ENCODE measurements around the gene SMIM36. TPM values are rescaled to one million over a fixed set of nuclear protein-coding genes. Genes with fewer than 3 reads are reported as not detected.

SMIM36 gene
- total and polyA plus RNA-seq, 2 experiments from 2014 or later: not detected

- Histone ChIP-seq H3K36me3 (ENCODE audit: insufficient read depth) (no peaks in the 10 kb centered on the region), H3K27ac (ENCODE audit: low read depth) (no peak overlapping the region), H3K4me3 (no peak overlapping the region), H3K79me2 (replicated peaks; ENCODE audit: insufficient read depth) (no peaks in the 10 kb centered on the region), H4K20me1 (replicated peaks; ENCODE audit: insufficient read depth) (no peaks in the 10 kb centered on the region), H3K9me2 (ENCODE audit: insufficient read depth) (no peaks in the 10 kb centered on the region), H3F3A (replicated peaks; ENCODE audit: low read depth) (no peaks in the 10 kb centered on the region), H3K4me2 (no peak overlapping the region), H3K27me3 (ENCODE audit: insufficient read depth) (no peaks in the 10 kb centered on the region), H2AFZ (no peak overlapping the region), H3K4me1 (ENCODE audit: insufficient read depth) (no peaks in the 10 kb centered on the region; the same call in 1 of the 2 replicates)
- Mint-ChIP-seq H3K36me3 (ENCODE audit: low read depth) (no peaks in the 10 kb centered on the region), H3K27me3 (ENCODE audit: insufficient read depth, low read depth, poor library complexity) (no peaks in the 10 kb centered on the region), H3K4me3 (no peak overlapping the region), H3K9me3 (peaks cover 7% of the 10 kb centered on the region; the same call in 2 of the 3 replicates), H3K4me1 (peaks cover 15% of the 10 kb centered on the region), H3K27ac (no peak overlapping the region)
- DNase-seq (ENCODE audit: low spot score): no peak
- TF ChIP-seq REST (IDR thresholded peaks at IDR 0.05; ENCODE audit: unreplicated experiment) (no peak), CREB1 (CRISPR knock-in tag; IDR thresholded peaks at IDR 0.05; ENCODE audit: low read depth) (no peak), ZNF114 (CRISPR knock-in tag; IDR thresholded peaks at IDR 0.05) (no peak), EZH2 (IDR thresholded peaks at IDR 0.05; ENCODE audit: low read depth, unreplicated experiment) (no peak), CTCF (conservative IDR thresholded peaks at IDR 0.05; ENCODE audit: low read depth in 2 of 2) (no peak), ZNF331 (CRISPR knock-in tag; IDR thresholded peaks at IDR 0.05; ENCODE audit: low read depth) (no peak)
- no peak for ATAC-seq
These were observed 77.4 kb downstream of the SMIM36 start for GRCh38 chr17:55433629-55434422.

GRCh38 chr17:55433029-55433628, 78.1 kb downstream of the SMIM36 start:
- DNase-seq (ENCODE audit: low spot score): no peak
- Histone ChIP-seq H3K79me2 (replicated peaks; ENCODE audit: insufficient read depth) (no peaks in the 10 kb centered on the region), H3K9me2 (ENCODE audit: insufficient read depth) (no peaks in the 10 kb centered on the region), H3K4me3 (no peak overlapping the region), H3K4me2 (no peak overlapping the region), H3K36me3 (ENCODE audit: insufficient read depth) (no peaks in the 10 kb centered on the region), H3F3A (replicated peaks; ENCODE audit: low read depth) (no peaks in the 10 kb centered on the region), H3K27me3 (ENCODE audit: insufficient read depth) (no peaks in the 10 kb centered on the region), H4K20me1 (replicated peaks; ENCODE audit: insufficient read depth) (no peaks in the 10 kb centered on the region), H2AFZ (peak overlapping the region; percentile 57; the same call in 1 of the 2 replicates), H3K27ac (ENCODE audit: low read depth) (no peak overlapping the region), H3K4me1 (ENCODE audit: insufficient read depth) (no peaks in the 10 kb centered on the region; the same call in 1 of the 2 replicates)
- H3K36me3 Mint-ChIP-seq (ENCODE audit: low read depth): no peaks in the 10 kb centered on the region
- ATAC-seq: no peak
- H3K27me3 Mint-ChIP-seq (ENCODE audit: insufficient read depth, low read depth, poor library complexity): no peaks in the 10 kb centered on the region
- H3K27ac Mint-ChIP-seq: no peak overlapping the region
- peaks cover 3% of the 10 kb centered on the region; the same call in 1 of the 3 replicates for H3K9me3 Mint-ChIP-seq
- peaks cover 15% of the 10 kb centered on the region for H3K4me1 Mint-ChIP-seq
- no peak overlapping the region for H3K4me3 Mint-ChIP-seq
- TF ChIP-seq ZNF114 (CRISPR knock-in tag; IDR thresholded peaks at IDR 0.05): no peak
- TF ChIP-seq REST (IDR thresholded peaks at IDR 0.05; ENCODE audit: unreplicated experiment): no peak
- no peak for TF ChIP-seq STAT1 (IDR thresholded peaks at IDR 0.05; ENCODE audit: unreplicated experiment)
- TF ChIP-seq EZH2phosphoT487 (IDR thresholded peaks at IDR 0.05; ENCODE audit: unreplicated experiment): no peak
- no peak for TF ChIP-seq NANOG (IDR thresholded peaks at IDR 0.05; ENCODE audit: borderline replicate concordance)
- TF ChIP-seq EZH2 (IDR thresholded peaks at IDR 0.05; ENCODE audit: low read depth, unreplicated experiment): no peak
- TF ChIP-seq ZNF331 (CRISPR knock-in tag; IDR thresholded peaks at IDR 0.05; ENCODE audit: low read depth): no peak
- TF ChIP-seq POLR2AphosphoS5 (IDR thresholded peaks at IDR 0.05; ENCODE audit: low read depth): no peak
- no peak for TF ChIP-seq ETS1 (IDR thresholded peaks at IDR 0.05)
